ENCODE results near the gene ZNF302.
A peak's percentile ranks its signal among the peaks of the same experiment; 100 is the strongest.
"Not testable (repeated sequence)": the region's sequence is repeated elsewhere in the genome, so short reads cannot be mapped to it uniquely, and the experiment has no call there.

The ZNF302 gene

GRCh38 chr19:34677386-34678084 lies at the start of gene ZNF302:
Gene ZNF302 (plus strand): TSS chr19:34677678. CDS start chr19:34678805, 1,127 bp downstream.
- peak; percentile 91 for DNase-seq

GRCh38 chr19:34633802-34634201 lies 43.7 kb upstream of the ZNF302 start:
- no peak for DNase-seq

GRCh38 chr19:34639491-34640085 lies 37.9 kb upstream of the ZNF302 start:
- DNase-seq = peak; percentile 68

GRCh38 chr19:34642241-34642640 lies 35.2 kb upstream of the ZNF302 start:
- DNase-seq = no peak

- no peak for DNase-seq
Observed at GRCh38 chr19:34644991-34645461, 32.5 kb upstream of the ZNF302 start.

- no peak for DNase-seq
Observed at GRCh38 chr19:34645551-34645950, 31.9 kb upstream of the ZNF302 start.

GRCh38 chr19:34649886-34650543 lies 27.5 kb upstream of the ZNF302 start:
- no peak for DNase-seq

GRCh38 chr19:34651747-34652146 lies 25.7 kb upstream of the ZNF302 start:
- no peak for DNase-seq

- DNase-seq = no peak
Observed at GRCh38 chr19:34654796-34655195, 22.7 kb upstream of the ZNF302 start.

GRCh38 chr19:34655651-34656050 lies 21.8 kb upstream of the ZNF302 start:
- DNase-seq = no peak

GRCh38 chr19:34661357-34661756 lies 16.1 kb upstream of the ZNF302 start:
- DNase-seq = no peak

GRCh38 chr19:34662919-34663318 lies 14.6 kb upstream of the ZNF302 start:
- peak; percentile 52 for DNase-seq

- no peak for DNase-seq
Observed at GRCh38 chr19:34664168-34664567, 13.3 kb upstream of the ZNF302 start.

GRCh38 chr19:34664870-34665269 lies 12.6 kb upstream of the ZNF302 start:
- DNase-seq = no peak

- DNase-seq = not testable (repeated sequence)
Observed at GRCh38 chr19:34665275-34665674, 12.2 kb upstream of the ZNF302 start.

- no peak for DNase-seq
Observed at GRCh38 chr19:34666200-34666957, 11.1 kb upstream of the ZNF302 start.

- DNase-seq = no peak
Observed at GRCh38 chr19:34666958-34667265, 10.6 kb upstream of the ZNF302 start.

- no peak for DNase-seq
Observed at GRCh38 chr19:34667349-34668076, 10.0 kb upstream of the ZNF302 start.

- DNase-seq = not testable (repeated sequence)
Observed at GRCh38 chr19:34668077-34668689, 9.3 kb upstream of the ZNF302 start.

GRCh38 chr19:34668690-34669089 lies 8.8 kb upstream of the ZNF302 start:
- not testable (repeated sequence) for DNase-seq

GRCh38 chr19:34669305-34669704 lies 8.2 kb upstream of the ZNF302 start:
- peak; percentile 6 for DNase-seq

- no peak for DNase-seq
Observed at GRCh38 chr19:34671972-34672371, 5.5 kb upstream of the ZNF302 start.

Measured in NCI-H1694 (cell line).